GM19438 (cell line): ENCODE measurements around the gene PDK2.
A peak's percentile ranks its signal among the peaks of the same experiment; 100 is the strongest.

Source experiments
- ATAC-seq: cut with Tn5 transposase; IDR thresholded peaks from one replicate; pipeline ENCODE4 v1.9.1; 2021; ENCODE audit warnings: low read depth; ENCODE audit not compliant: unreplicated experiment

PDK2 gene

DNA sequence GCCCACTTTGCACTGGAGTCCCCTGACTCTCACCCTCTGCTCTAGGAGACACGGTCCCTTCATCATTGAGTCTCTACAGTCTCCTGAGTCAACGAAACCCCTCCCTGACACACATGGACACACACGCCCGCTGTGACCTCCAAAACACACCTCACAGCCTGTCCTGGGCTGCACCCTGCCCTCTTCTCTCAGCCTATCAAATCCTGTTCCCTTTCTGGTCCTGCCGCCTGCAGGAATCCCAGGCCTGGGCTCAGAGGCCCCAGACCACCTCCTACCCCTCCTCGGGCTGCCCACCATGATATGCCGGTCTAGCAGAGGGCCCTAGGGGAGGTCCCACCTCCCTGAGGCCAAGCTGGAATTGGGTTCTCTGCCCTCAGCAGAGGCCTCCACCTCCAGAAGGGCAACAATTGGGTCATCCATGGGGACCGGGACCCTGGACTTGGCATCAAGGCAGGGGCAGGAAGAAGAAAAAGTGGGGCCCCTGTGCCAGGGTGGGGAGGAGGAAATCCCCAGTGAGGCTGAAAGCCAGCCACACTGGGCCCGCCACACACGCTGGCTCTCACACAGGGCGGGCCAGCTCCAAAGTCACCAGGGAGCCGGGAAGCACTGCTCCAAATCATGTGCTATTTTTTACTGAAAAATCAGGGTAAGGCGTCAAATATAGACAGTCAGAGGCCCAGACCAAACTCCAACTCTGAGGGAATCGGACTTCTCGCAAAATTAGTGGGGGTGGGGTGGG, 51.9 kb downstream of the PDK2 start:
- no peak for ATAC-seq

GRCh38 chr17:50147841-50148225, 52.7 kb downstream of the PDK2 start:
- no peak for ATAC-seq

DNA sequence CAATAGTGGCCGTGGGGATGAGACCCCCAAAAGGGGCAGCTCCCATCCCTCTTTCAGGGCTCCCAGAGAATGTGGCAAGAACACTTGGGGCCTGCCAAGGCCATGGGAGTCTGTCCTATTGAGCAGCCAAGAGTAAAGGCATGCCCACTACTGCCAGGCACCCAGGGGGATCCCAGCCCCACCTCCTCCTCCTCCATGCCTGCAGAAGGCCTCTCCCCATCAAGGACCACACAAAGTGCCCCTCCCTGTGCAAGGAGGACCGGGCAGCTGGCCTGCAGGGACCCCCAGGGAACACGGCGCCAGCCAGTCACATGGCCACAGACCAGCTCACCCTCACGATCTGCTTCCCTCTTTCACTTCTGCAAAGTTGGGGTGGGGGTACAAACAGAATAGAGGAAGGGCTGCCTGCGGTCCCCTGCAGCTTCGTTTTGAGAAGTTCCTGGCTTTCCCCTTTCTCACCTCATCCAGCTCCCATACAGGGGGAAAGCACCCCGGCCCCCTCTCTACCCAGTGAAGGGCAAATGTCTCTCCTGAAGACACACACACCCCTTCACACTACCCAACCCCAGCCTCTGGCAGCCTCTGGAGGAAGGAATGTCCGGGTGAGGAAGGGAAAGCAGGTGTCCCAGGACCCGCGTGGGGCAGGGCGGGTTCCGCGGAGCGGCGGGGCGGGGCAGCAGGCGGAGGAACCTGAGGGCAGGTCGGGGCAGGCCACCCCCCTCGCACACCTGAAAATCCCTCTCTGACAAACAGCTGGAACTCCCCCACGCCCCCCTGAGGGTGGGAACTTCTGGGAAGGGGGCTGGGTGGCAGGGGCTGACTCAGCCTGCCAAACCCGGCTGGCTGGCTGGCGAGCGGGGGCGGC, 53.3 kb downstream of the PDK2 start:
- ATAC-seq: peak; percentile 34

DNA sequence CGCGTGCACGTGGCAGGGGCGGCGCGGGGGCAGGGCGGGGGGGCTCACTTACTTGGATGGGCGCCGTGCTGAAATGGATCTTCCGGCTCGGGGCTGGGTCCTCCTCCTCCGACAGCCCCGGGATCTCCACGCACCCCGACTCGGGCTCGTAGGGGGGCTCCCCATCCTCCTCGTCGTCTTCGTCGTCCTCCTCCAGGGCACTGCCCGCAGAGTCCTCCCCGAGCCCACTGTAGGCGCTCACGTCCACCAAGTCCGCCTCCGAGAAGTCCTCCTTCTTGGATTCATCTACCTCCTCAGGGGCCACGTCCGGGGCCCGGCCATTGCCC, 53.9 kb downstream of the PDK2 start:
- no peak for ATAC-seq

- no peak for ATAC-seq
Observed at GRCh38 chr17:50149417-50150353, 54.5 kb downstream of the PDK2 start.

GRCh38 chr17:50150354-50151040, 55.3 kb downstream of the PDK2 start, which contains the start of gene PPP1R9B:
PPP1R9B (minus strand) TSS chr17:50150677; CDS start chr17:50150513, 164 bp downstream.
- ATAC-seq: no peak

GRCh38 chr17:50151041-50151936, 56.1 kb downstream of the PDK2 start:
- no peak for ATAC-seq

GRCh38 chr17:50151937-50152547, 56.9 kb downstream of the PDK2 start:
- no peak for ATAC-seq

DNA sequence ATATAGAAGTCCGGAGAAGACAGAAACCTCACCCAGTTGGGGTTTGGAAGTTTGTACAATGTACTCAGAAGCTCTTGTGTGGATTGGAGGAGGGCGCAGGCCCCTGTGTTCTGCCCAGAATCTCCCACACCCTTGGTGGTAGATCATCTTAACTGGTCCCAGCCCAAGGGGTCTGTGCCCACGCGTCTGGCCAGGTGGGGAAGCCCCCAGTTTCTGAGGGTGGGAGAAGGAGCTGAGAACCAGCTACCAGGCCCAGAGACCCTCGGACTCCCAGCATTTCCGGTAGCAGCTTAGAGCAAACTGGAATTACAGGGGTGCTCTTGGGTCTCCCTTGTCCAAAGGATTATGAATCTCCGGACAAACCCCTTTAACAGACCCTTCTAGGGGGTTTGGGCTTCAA, 57.6 kb downstream of the PDK2 start:
- no peak for ATAC-seq

GRCh38 chr17:50153650-50154575, 58.8 kb downstream of the PDK2 start:
- ATAC-seq: no peak

DNA sequence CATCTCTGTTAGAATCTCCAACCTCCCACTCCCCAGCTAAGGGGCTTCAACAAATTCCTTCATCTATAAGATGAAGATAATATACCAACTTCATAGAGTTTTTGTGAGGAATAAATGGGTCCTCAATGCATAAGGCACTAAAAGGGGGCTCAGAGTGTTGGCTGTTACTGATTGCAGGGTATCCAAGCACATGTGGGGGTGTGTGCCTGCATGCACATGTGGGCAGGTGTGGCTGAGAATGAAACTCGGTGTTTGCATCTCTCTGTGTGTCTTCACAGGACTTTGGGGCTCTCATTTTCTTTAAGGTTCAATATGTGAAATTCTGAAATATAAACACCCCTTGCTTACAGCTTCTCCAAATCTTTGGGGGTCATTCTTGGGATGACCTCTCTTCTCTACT, 59.5 kb downstream of the PDK2 start:
- no peak for ATAC-seq

DNA sequence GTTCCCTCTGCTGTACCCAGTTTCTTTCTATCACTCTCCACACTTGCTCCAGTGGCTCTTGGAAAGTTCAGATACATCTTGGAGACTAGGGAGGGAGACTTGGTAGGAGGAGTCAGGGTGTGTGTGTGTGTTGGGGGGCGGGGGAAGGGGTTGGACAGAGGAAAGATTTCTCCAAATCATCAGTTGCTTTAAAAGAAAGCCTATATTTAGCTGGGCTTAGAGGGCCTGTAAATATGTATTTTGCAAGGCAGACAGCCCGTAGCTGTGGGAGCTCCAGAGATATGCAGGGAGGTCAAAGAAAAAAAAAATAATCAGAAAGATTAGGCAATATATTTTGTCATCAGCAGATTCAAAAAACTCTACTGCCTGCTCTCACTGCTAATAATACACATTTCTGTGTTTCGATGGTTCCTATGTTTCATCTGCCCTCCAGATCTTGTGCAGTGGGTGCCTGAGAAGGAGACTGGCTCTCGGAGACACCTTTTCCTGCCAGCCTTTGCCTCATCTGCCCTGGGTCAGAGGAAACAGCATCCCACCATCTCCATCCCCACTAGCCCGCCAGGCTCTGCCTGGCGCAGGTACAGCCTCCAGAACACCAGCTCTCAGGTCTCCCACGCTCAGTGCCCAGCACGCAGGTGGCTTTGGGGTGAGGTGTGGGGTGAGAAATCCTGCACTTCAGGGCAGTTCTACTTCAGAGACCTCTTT, 60.1 kb downstream of the PDK2 start:
- no peak for ATAC-seq

GRCh38 chr17:50157891-50158290, 62.7 kb downstream of the PDK2 start:
- ATAC-seq: no peak

DNA sequence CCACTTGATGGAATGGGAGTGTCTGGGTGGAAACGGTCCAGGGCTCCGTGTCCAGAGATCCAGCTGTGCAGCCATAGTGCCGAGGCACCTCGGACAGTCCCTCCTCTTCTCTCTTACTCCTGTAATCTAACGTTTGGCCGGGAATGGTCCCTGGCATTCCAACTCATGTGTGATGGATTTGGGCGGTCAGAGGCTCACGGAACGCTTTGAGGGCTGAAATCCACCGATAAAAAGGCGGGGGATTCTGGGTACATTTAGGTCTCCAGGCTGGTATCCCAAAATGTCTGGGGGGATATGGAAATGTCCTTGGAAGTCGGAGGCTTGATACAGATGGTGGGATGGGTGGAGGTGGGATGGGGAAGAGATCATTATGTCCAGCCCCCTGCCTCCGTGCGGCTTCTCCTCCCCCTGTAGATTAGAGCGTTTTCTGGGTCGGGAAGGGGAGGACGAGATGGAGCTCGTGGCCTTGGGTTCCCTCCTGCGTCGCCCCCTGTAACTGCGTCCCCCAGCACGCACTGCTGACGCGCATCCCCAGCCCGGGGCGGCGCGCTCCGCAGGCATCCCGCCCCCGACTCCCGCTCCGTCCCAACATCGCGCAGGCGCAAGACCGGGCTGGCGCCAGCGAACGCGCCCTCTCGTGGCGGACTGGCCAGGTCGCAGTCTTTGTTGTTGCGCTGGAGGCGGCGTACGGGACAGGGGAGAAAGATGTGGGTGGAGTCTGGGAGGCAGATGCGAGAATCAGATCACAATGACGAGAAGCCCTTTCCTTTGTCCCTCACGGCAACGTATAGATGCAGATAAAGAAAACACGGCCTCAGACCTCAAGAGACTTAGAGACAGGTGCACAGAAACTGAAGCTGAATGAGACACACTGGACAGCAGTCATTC, 66.1 kb downstream of the PDK2 start:
- ATAC-seq: peak; percentile 83
